HK-2 (cell line): ENCODE measurements around the gene TAS1R3.
"Not testable (repeated sequence)": the region's sequence is repeated elsewhere in the genome, so short reads cannot be mapped to it uniquely, and the experiment has no call there.

Experiments
- DNase-seq: peaks from one replicate; pipeline ENCODE4 v3.0.0-alpha.2; 2018; ENCODE audit not compliant: unreplicated experiment

TAS1R3 gene

GRCh38 chr1:1354271-1355247, 23.5 kb downstream of the TAS1R3 start:
- no peak for DNase-seq

- DNase-seq: no peak
Observed at GRCh38 chr1:1355416-1355815, 24.3 kb downstream of the TAS1R3 start.

GRCh38 chr1:1356166-1356795, 25.2 kb downstream of the TAS1R3 start:
- DNase-seq: no peak

GRCh38 chr1:1356796-1357401, 25.8 kb downstream of the TAS1R3 start:
- no peak for DNase-seq

- DNase-seq: no peak
Observed at GRCh38 chr1:1357871-1358432, 26.9 kb downstream of the TAS1R3 start.

- peak; percentile 88 for DNase-seq
Observed at GRCh38 chr1:1358433-1359271, 27.6 kb downstream of the TAS1R3 start, which contains the start of gene MXRA8. TSS of gene MXRA8 (minus strand) at chr1:1358555. CDS start at chr1:1358504, 51 bp downstream.

GRCh38 chr1:1359308-1359663, 28.2 kb downstream of the TAS1R3 start:
- DNase-seq: peak; percentile 46

- peak; percentile 65 for DNase-seq
Observed at GRCh38 chr1:1359664-1360468, 28.8 kb downstream of the TAS1R3 start.

- DNase-seq: peak; percentile 94
Observed at GRCh38 chr1:1360506-1361169, 29.6 kb downstream of the TAS1R3 start.

- no peak for DNase-seq
Observed at GRCh38 chr1:1361233-1361981, 30.3 kb downstream of the TAS1R3 start.

- no peak for DNase-seq
Observed at GRCh38 chr1:1361982-1362423, 30.9 kb downstream of the TAS1R3 start.

GRCh38 chr1:1364266-1364665, 33.2 kb downstream of the TAS1R3 start:
- DNase-seq: no peak

- no peak for DNase-seq
Observed at GRCh38 chr1:1365875-1366698, 35.0 kb downstream of the TAS1R3 start.

- no peak for DNase-seq
Observed at GRCh38 chr1:1366699-1367066, 35.6 kb downstream of the TAS1R3 start.

- DNase-seq: no peak
Observed at GRCh38 chr1:1367315-1367714, 36.2 kb downstream of the TAS1R3 start.

- not testable (repeated sequence) for DNase-seq
Observed at GRCh38 chr1:1370094-1370493, 39.0 kb downstream of the TAS1R3 start.

GRCh38 chr1:1370771-1371300, 39.8 kb downstream of the TAS1R3 start:
- no peak for DNase-seq

GRCh38 chr1:1371364-1371745, 40.3 kb downstream of the TAS1R3 start:
- no peak for DNase-seq
